ENCODE data around the gene ARHGAP44.

GRCh38 chr17:12955521-12955920, 166.2 kb downstream of the ARHGAP44 start:
- TF ChIP-seq CTCF (IDR thresholded peaks at IDR 0.05; ENCODE audit: borderline replicate concordance, extremely low read depth, low read length, poor library complexity, severe bottlenecking), result no peak
- no peak for TF ChIP-seq EZH2 (IDR thresholded peaks at IDR 0.05; ENCODE audit: borderline replicate concordance, low read depth, low read length, severe bottlenecking)
